Tibial artery (tissue), 4 donors: ENCODE data around the gene VIPR1.

Experiments
- DNase-seq, 2 donors: peaks; one replicate each; pipeline ENCODE4 v3.0.0-alpha.2; 2019
- H3K27ac ChIP-seq, 2 donors: fragments of 200-600 bp; sonication (generic) in 1 of 2; 1 replicate in 1 of 2; 2 replicates in 1 of 2; pipeline ENCODE4 v1.5.1; 2018 to 2019; ENCODE audit warnings: mild to moderate bottlenecking in 1 of 2
- H3K27me3 ChIP-seq, 2 donors: fragments of 200-600 bp; sonication (generic) in 1 of 2; one replicate each; pipeline versions ENCODE4 v1.5.1 to v1.6.0; 2016 to 2019
- H3K36me3 ChIP-seq, 3 donors: fragments of 200-600 bp; sonication (generic) in 2 of 3; one replicate each; pipeline ENCODE4 v1.5.1; 2016 to 2019; ENCODE audit warnings: mild to moderate bottlenecking in 2 of 3
- H3K4me1 ChIP-seq, 4 donors: fragments of 200-600 bp; sonication (generic) in 2 of 4; 1 replicate in 3 of 4; 2 replicates in 1 of 4; pipeline ENCODE4 v1.5.1; 2016 to 2019
- H3K4me3 ChIP-seq, 2 donors: fragments of 200-600 bp; sonication (generic) in 1 of 2; 1 replicate in 1 of 2; 2 replicates in 1 of 2; pipeline ENCODE4 v1.5.1; 2018 to 2019; ENCODE audit warnings: mild to moderate bottlenecking in 2 of 2
- H3K9me3 ChIP-seq, 3 donors: fragments of 200-600 bp; sonication (generic) in 1 of 3; one replicate each; pipeline ENCODE4 v1.5.1; 2016 to 2019
- intact Hi-C: fragments of 100-400 bp; cut with DNase I; formaldehyde crosslinking; loops from one replicate; pipeline ENCODE4 v1.15.0; 2023; ENCODE audit warnings: low total_unique reads
- TF ChIP-seq, protein P1 (sequence below), 2 experiments: fragments of 200-600 bp in 1 of 2; fragments of 450-650 bp in 1 of 2; IDR thresholded peaks; one replicate each; pipeline ENCODE4 v1.5.1; 2017 to 2019; ENCODE audit warnings: antibody characterized with exemption in 2 of 2, mild to moderate bottlenecking in 1 of 2, moderate library complexity in 1 of 2

The VIPR1 gene, protein sequence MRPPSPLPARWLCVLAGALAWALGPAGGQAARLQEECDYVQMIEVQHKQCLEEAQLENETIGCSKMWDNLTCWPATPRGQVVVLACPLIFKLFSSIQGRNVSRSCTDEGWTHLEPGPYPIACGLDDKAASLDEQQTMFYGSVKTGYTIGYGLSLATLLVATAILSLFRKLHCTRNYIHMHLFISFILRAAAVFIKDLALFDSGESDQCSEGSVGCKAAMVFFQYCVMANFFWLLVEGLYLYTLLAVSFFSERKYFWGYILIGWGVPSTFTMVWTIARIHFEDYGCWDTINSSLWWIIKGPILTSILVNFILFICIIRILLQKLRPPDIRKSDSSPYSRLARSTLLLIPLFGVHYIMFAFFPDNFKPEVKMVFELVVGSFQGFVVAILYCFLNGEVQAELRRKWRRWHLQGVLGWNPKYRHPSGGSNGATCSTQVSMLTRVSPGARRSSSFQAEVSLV

DNA sequence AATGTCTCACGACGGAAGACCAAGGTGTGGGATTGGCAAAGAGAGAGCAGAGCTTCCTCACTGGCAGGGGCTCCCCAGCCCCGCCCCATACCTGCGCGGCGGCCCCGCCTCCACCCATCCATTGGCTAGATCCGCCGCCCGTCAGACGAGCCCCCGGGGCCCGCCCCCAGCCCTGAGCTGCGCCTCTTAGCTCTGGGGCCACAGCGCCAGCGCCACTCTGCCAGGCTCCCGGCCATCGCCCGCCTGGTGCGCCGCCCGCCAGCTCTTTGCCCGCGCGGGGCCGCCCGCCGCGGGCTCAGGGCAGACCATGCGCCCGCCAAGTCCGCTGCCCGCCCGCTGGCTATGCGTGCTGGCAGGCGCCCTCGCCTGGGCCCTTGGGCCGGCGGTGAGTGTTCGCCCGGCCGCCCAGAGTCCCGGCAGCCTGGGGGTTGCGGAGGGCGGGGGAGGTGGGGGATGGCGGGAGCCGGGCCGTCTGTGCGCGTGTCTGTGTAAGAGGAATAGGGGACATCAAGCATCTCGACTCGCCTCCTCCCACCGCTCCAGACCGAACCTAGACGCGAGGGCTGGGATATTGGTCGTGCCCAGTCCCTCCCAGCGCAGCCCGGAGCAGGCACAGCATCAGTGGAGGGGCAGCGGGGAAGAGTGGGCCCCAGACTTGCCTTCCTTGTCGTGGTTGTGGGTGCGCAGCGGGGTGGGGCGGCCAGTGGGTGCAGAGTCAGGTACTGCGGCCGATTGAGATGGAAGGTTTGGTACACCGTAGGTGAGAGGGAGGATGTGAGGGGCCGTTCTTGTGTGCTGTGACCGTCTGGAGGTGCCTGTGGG lies at the start of gene VIPR1:
Gene VIPR1 (plus strand): TSS at position 215 of the 822 bp plus-strand sequence. CDS start 93 bp downstream, at position 308.
- H3K27me3 ChIP-seq: no peaks in the 10 kb centered on the region
- H3K36me3 ChIP-seq: no peaks in the 10 kb centered on the region
- peak; percentile 67 to 89 for DNase-seq
- H3K4me1 ChIP-seq: peaks cover 0 to 23% (median 20%) of the 10 kb centered on the region in 4 donors
- H3K9me3 ChIP-seq: no peaks in the 10 kb centered on the region
- TF ChIP-seq, protein P1, sequence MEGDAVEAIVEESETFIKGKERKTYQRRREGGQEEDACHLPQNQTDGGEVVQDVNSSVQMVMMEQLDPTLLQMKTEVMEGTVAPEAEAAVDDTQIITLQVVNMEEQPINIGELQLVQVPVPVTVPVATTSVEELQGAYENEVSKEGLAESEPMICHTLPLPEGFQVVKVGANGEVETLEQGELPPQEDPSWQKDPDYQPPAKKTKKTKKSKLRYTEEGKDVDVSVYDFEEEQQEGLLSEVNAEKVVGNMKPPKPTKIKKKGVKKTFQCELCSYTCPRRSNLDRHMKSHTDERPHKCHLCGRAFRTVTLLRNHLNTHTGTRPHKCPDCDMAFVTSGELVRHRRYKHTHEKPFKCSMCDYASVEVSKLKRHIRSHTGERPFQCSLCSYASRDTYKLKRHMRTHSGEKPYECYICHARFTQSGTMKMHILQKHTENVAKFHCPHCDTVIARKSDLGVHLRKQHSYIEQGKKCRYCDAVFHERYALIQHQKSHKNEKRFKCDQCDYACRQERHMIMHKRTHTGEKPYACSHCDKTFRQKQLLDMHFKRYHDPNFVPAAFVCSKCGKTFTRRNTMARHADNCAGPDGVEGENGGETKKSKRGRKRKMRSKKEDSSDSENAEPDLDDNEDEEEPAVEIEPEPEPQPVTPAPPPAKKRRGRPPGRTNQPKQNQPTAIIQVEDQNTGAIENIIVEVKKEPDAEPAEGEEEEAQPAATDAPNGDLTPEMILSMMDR (IDR thresholded peaks at IDR 0.05): no peak
- H3K27ac ChIP-seq: peak within 1 kb of the TSS; percentile 59 to 79
- intact Hi-C loops: loop anchor here (5.0 kb wide), 2 partner anchors 45 to 250 kb away; no protein-coding TSS in a partner anchor
- peak within 1 kb of the TSS; percentile 51 to 68 for H3K4me3 ChIP-seq

DNA sequence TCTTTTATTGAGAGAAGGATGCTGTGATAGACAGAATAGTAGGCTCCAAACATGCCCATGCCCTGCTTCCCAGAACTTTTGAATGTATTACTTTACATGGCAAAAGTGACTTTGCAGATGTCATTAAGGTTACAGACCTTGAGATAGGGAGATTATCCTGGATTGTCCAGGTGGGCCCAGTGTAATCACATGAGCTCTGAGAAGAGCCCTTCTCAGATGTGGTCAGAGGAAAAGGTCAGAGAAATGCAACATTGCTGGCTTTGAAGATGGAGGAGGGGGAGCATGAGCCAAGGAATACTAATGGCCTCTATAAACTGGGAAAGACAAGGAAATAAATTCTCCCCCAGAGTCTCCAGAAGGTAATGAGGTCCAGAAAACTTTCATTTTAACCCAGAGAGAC lies 46.2 kb upstream of the VIPR1 start:
- H3K27me3 ChIP-seq: no peaks in the 10 kb centered on the region
- TF ChIP-seq, protein P1 (IDR thresholded peaks at IDR 0.05): no peak
- peaks cover 0 to 8% (median 0%) of the 10 kb centered on the region in 3 donors for H3K9me3 ChIP-seq
- no peaks in the 10 kb centered on the region for H3K36me3 ChIP-seq
- H3K4me3 ChIP-seq: no peak overlapping the region
- no peak overlapping the region for H3K27ac ChIP-seq
- H3K4me1 ChIP-seq: peaks cover 0 to 11% (median 8%) of the 10 kb centered on the region in 4 donors
- intact Hi-C loops: no loop called here
- DNase-seq: no peak

DNA sequence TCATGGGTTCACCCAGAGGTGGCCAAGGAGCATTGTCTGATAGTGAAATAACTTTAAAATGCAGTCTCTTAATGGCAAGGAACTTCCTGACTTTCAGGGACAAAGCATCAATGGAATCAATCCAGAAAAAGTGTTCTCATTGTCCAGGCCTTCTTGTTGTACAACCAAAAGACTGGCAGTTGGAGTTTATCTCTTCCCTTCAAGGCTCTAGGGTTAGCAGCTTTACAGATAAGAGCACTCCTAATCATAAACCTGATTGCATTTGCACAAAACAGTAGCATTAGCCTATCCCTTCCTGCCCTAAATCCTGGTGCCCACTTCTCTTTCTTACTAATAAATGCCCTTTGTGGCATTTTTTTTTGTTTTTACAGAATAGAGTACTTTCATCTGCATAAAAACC lies 43.3 kb upstream of the VIPR1 start:
- TF ChIP-seq, protein P1 (IDR thresholded peaks at IDR 0.05): no peak
- intact Hi-C loops: no loop called here

DNA sequence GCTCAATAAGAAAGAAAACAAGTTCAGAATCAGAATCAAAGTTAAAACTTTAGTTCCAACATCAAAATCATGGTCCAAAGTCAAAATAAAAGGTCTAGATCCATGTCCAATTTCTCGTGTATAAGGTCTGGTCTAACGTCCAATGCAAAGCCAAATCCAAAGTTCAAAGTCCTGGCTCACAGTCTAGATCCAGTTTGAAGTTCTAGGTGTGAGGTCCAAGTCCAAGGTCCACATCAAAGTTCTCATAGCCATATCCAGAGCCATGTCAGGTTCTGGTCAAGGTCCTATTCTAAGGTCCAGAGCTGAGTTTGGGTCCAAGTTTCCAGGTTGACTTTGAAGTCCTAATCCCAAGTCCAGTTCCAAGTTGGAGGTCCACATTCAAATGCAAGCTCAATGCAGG lies 40.7 kb upstream of the VIPR1 start:
- no peaks in the 10 kb centered on the region for H3K27me3 ChIP-seq
- intact Hi-C loops: no loop called here
- DNase-seq: no peak
- H3K27ac ChIP-seq: no peak overlapping the region
- no peaks in the 10 kb centered on the region for H3K36me3 ChIP-seq
- no peaks in the 10 kb centered on the region for H3K4me1 ChIP-seq
- no peaks in the 10 kb centered on the region for H3K9me3 ChIP-seq
- H3K4me3 ChIP-seq: no peak overlapping the region
- TF ChIP-seq, protein P1 (IDR thresholded peaks at IDR 0.05): no peak

More for the DNA sequence above, 43.3 kb upstream of the VIPR1 start:
- Histone ChIP-seq H3K36me3 (no peaks in the 10 kb centered on the region), H3K9me3 (peaks cover 0 to under 1% (median 0%) of the 10 kb centered on the region in 3 donors), H3K27me3 (no peaks in the 10 kb centered on the region), H3K4me1 (no peaks in the 10 kb centered on the region), H3K4me3 (no peak overlapping the region), H3K27ac (no peak overlapping the region)
- DNase-seq: no peak

DNA sequence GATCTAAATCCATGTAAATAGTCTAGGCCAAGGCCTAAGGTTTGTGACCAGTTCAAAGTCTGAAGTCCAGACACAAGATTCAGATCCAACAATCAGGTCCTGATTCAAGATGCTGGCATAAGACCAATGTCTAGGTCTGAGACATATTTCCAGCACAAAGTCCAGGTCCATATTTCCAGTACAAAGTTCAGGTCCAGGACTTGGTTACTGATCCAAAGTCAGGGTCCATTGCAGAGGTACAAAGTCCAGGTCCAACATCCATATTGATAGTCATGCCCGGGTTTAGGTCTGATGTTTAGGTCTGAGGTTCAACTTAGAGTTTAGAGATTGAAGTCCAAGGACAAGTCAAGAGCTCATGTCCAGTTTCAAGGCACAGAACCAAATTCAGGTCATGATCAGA lies 39.4 kb upstream of the VIPR1 start:
- Histone ChIP-seq H3K27me3 (no peaks in the 10 kb centered on the region), H3K9me3 (no peaks in the 10 kb centered on the region), H3K27ac (no peak overlapping the region), H3K4me3 (no peak overlapping the region), H3K36me3 (no peaks in the 10 kb centered on the region), H3K4me1 (no peaks in the 10 kb centered on the region)
- intact Hi-C loops: no loop called here
- TF ChIP-seq, protein P1 (IDR thresholded peaks at IDR 0.05): no peak
- DNase-seq: no peak
